Measurements from ENCODE around the gene AGAP2. TPM values are rescaled to one million over a fixed set of nuclear protein-coding genes. Genes with fewer than 3 reads are reported as not detected.

AGAP2 gene
- total RNA-seq, 4 donors from 2014 or later, result 2.5 to 11.2 (median 3.6) TPM

GRCh38 chr12:57734591-57734990 lies 4.0 kb downstream of the AGAP2 start:
- Histone ChIP-seq H3K36me3 (no peaks in the 10 kb centered on the region), H3K4me3 (no peak overlapping the region), H3K27ac (replicated peaks in 1 of 4) (no peak overlapping the region), H3K27me3 (peaks cover 16 to 94% (median 53%) of the 10 kb centered on the region in 4 donors), H3K9me3 (no peaks in the 10 kb centered on the region), H3K4me1 (peaks cover 38 to 43% (median 40%) of the 10 kb centered on the region in 4 donors)
- TF ChIP-seq CTCF (IDR thresholded peaks at IDR 0.05) (no peak), POLR2AphosphoS5 (IDR thresholded peaks at IDR 0.05) (no peak), POLR2A (IDR thresholded peaks at IDR 0.05; ENCODE audit: low read depth) (no peak), EP300 (IDR thresholded peaks at IDR 0.05) (no peak)
- DNase-seq (ENCODE audit: extremely low spot score), result no peak
- WGBS, result 85% methylated on average over 4 of the region's 4 CpGs
- intact Hi-C loops (cut with DNase I), result no loop called here

GRCh38 chr12:57733928-57734327 lies 4.6 kb downstream of the AGAP2 start:
- DNase-seq (ENCODE audit: extremely low spot score), result no peak
- Histone ChIP-seq H3K9me3 (no peaks in the 10 kb centered on the region), H3K4me1 (peaks cover 36 to 38% (median 37%) of the 10 kb centered on the region in 4 donors), H3K27me3 (peaks cover 16 to 87% (median 48%) of the 10 kb centered on the region in 4 donors), H3K27ac (replicated peaks in 1 of 4) (no peak overlapping the region), H3K36me3 (no peaks in the 10 kb centered on the region), H3K4me3 (no peak overlapping the region)
- intact Hi-C loops (cut with DNase I), result no loop called here
- no CpG with 5 or more reads among the region's 6 CpGs for WGBS
- no peak for TF ChIP-seq POLR2AphosphoS5 (IDR thresholded peaks at IDR 0.05)
- no peak for TF ChIP-seq CTCF (IDR thresholded peaks at IDR 0.05)
- no peak for TF ChIP-seq EP300 (IDR thresholded peaks at IDR 0.05)
- TF ChIP-seq POLR2A (IDR thresholded peaks at IDR 0.05; ENCODE audit: low read depth), result no peak

GRCh38 chr12:57732726-57733593 lies 5.6 kb downstream of the AGAP2 start:
- H3K27me3 ChIP-seq, result peaks cover 16 to 85% (median 38%) of the 10 kb centered on the region in 4 donors

GRCh38 chr12:57732270-57732669 lies 6.3 kb downstream of the AGAP2 start:
- Histone ChIP-seq H3K9me3 (no peaks in the 10 kb centered on the region), H3K27ac (replicated peaks in 1 of 4) (no peak overlapping the region), H3K4me1 (peaks cover 21 to 28% (median 23%) of the 10 kb centered on the region in 4 donors), H3K27me3 (peaks cover 12 to 85% (median 34%) of the 10 kb centered on the region in 4 donors), H3K4me3 (no peak overlapping the region), H3K36me3 (no peaks in the 10 kb centered on the region)
- no peak for TF ChIP-seq POLR2AphosphoS5 (IDR thresholded peaks at IDR 0.05)
- TF ChIP-seq CTCF (IDR thresholded peaks at IDR 0.05), result no peak
- TF ChIP-seq POLR2A (IDR thresholded peaks at IDR 0.05; ENCODE audit: low read depth), result no peak
- TF ChIP-seq EP300 (IDR thresholded peaks at IDR 0.05), result no peak
- WGBS, result 75% methylated on average over 3 of the region's 4 CpGs
- intact Hi-C loops (cut with DNase I), result no loop called here
- DNase-seq (ENCODE audit: extremely low spot score), result no peak

More at GRCh38 chr12:57732726-57733593, 5.6 kb downstream of the AGAP2 start:
- 82% methylated on average over 10 of the region's 11 CpGs for WGBS
- H3K9me3 ChIP-seq, result no peaks in the 10 kb centered on the region
- H3K4me3 ChIP-seq, result no peak overlapping the region
- peaks cover 27 to 29% (median 28%) of the 10 kb centered on the region in 4 donors for H3K4me1 ChIP-seq
- DNase-seq (ENCODE audit: extremely low spot score), result no peak
- intact Hi-C loops (cut with DNase I), result no loop called here
- H3K36me3 ChIP-seq, result no peaks in the 10 kb centered on the region
- TF ChIP-seq CTCF (IDR thresholded peaks at IDR 0.05) (no peak), POLR2AphosphoS5 (IDR thresholded peaks at IDR 0.05) (no peak), EP300 (IDR thresholded peaks at IDR 0.05) (no peak), POLR2A (IDR thresholded peaks at IDR 0.05; ENCODE audit: low read depth) (no peak)
- no peak overlapping the region for H3K27ac ChIP-seq (replicated peaks in 1 of 4)

Measured in esophagus muscularis mucosa (tissue), 4 donors.